DND-41 (cell line): ENCODE measurements around the gene MRS2.
A peak's percentile ranks its signal among the peaks of the same experiment; 100 is the strongest.

Source experiments
- ATAC-seq: fragments of 200-7000 bp; cut with Tn5 transposase; 3 replicates; pipeline ENCODE4 v1.9.1; 2021; ENCODE audit warnings: low read depth; ENCODE audit not compliant: insufficient read depth
- DNase-seq: peaks from one replicate; pipeline ENCODE4 v3.0.0-alpha.2; 2020
- H2AFZ ChIP-seq: 2 replicates; pipeline ENCODE4 v1.6.0; 2012; ENCODE audit warnings: low read depth, low read length
- H3K27ac ChIP-seq: 2 replicates; pipeline ENCODE4 v1.5.1; 2012; ENCODE audit warnings: low read length, inconsistent platforms
- H3K27me3 ChIP-seq: fragments of 200-600 bp; sonication (generic); 2 replicates; pipeline ENCODE4 v1.6.0; 2012; ENCODE audit warnings: low read length, mild to moderate bottlenecking, inconsistent platforms; ENCODE audit not compliant: insufficient read depth, poor library complexity
- H3K36me3 ChIP-seq: 2 replicates; pipeline ENCODE4 v1.5.1; 2012; ENCODE audit warnings: low read length, inconsistent platforms; ENCODE audit not compliant: insufficient read depth
- H3K4me1 ChIP-seq: 2 replicates; pipeline ENCODE4 v1.5.1; 2012; ENCODE audit warnings: mild to moderate bottlenecking, low read length; ENCODE audit not compliant: insufficient read depth
- H3K4me2 ChIP-seq: 2 replicates; pipeline ENCODE4 v1.6.0; 2012; ENCODE audit warnings: mild to moderate bottlenecking, moderate library complexity, low read length, inconsistent platforms; ENCODE audit not compliant: insufficient read depth
- H3K4me3 ChIP-seq, 2 experiments: fragments of 200-600 bp in 1 of 2; shearing (Covaris generic) in 1 of 2; 2 replicates each; pipeline ENCODE4 v1.5.1; 2012 to 2016; ENCODE audit warnings: inconsistent platforms in 2 of 2, low read length in 2 of 2, mild to moderate bottlenecking in 2 of 2, low read depth in 1 of 2, moderate library complexity in 1 of 2
- H3K79me2 ChIP-seq: 2 replicates; pipeline ENCODE4 v1.6.0; 2012; ENCODE audit warnings: low read length, inconsistent platforms; ENCODE audit not compliant: insufficient read depth
- H3K9ac ChIP-seq: 2 replicates; pipeline ENCODE4 v1.6.0; 2012; ENCODE audit warnings: low read depth, mild to moderate bottlenecking, inconsistent platforms, low read length, moderate library complexity
- H3K9me3 ChIP-seq: 2 replicates; pipeline ENCODE4 v1.5.1; 2012; ENCODE audit warnings: low read length, moderate library complexity, mild to moderate bottlenecking, inconsistent platforms; ENCODE audit not compliant: insufficient read depth, severe bottlenecking
- H4K20me1 ChIP-seq: 2 replicates; pipeline ENCODE4 v1.6.0; 2012; ENCODE audit warnings: low read length; ENCODE audit not compliant: insufficient read depth
- CTCF ChIP-seq: IDR thresholded peaks from 2 replicates; pipeline ENCODE4 v1.5.1; 2012; ENCODE audit warnings: borderline replicate concordance, low read length, moderate library complexity, mild to moderate bottlenecking; ENCODE audit not compliant: poor library complexity, severe bottlenecking; ENCODE audit errors: extremely low read depth
- EZH2 ChIP-seq: IDR thresholded peaks from 3 replicates; pipeline ENCODE4 v1.6.1; 2012; ENCODE audit warnings: borderline replicate concordance, low read depth, mild to moderate bottlenecking, moderate library complexity, low read length, inconsistent platforms; ENCODE audit not compliant: severe bottlenecking

Gene MRS2

GRCh38 chr6:24439858-24440539, 37.3 kb downstream of the MRS2 start:
- Histone ChIP-seq H3K4me2 (no peak overlapping the region), H3K4me1 (peaks cover 6% of the 10 kb centered on the region; the same call in 1 of the 2 replicates), H3K36me3 (no peaks in the 10 kb centered on the region), H3K27me3 (no peaks in the 10 kb centered on the region), H3K27ac (no peak overlapping the region), H3K9me3 (no peaks in the 10 kb centered on the region), H2AFZ (no peak overlapping the region), H3K79me2 (no peaks in the 10 kb centered on the region), H3K4me3 (no peak overlapping the region), H3K9ac (no peak overlapping the region), H4K20me1 (no peaks in the 10 kb centered on the region)
- no peak for TF ChIP-seq EZH2
- TF ChIP-seq CTCF = no peak
- peak; percentile 64 for ATAC-seq
- DNase-seq = no peak

- ATAC-seq = no peak
- peaks cover 6% of the 10 kb centered on the region; the same call in 1 of the 2 replicates for H3K4me1 ChIP-seq
- H3K79me2 ChIP-seq = no peaks in the 10 kb centered on the region
- TF ChIP-seq CTCF (no peak), EZH2 (no peak)
- no peak overlapping the region for H3K27ac ChIP-seq
- no peaks in the 10 kb centered on the region for H3K9me3 ChIP-seq
- no peaks in the 10 kb centered on the region for H3K36me3 ChIP-seq
- no peak overlapping the region for H3K4me3 ChIP-seq
- H3K27me3 ChIP-seq = no peaks in the 10 kb centered on the region
- no peak for DNase-seq
- H2AFZ ChIP-seq = no peak overlapping the region
- H4K20me1 ChIP-seq = no peaks in the 10 kb centered on the region
- H3K9ac ChIP-seq = no peak overlapping the region
- H3K4me2 ChIP-seq = no peak overlapping the region
Measured at GRCh38 chr6:24440897-24441598, 38.3 kb downstream of the MRS2 start.

- H3K27ac ChIP-seq = no peak overlapping the region
- no peak overlapping the region for H3K9ac ChIP-seq
- peaks cover 6% of the 10 kb centered on the region; the same call in 1 of the 2 replicates for H3K4me1 ChIP-seq
- DNase-seq (no peak), ATAC-seq (no peak)
- TF ChIP-seq EZH2 (no peak), CTCF (no peak)
- H3K27me3 ChIP-seq = no peaks in the 10 kb centered on the region
- no peak overlapping the region for H3K4me2 ChIP-seq
- no peaks in the 10 kb centered on the region for H3K36me3 ChIP-seq
- no peaks in the 10 kb centered on the region for H4K20me1 ChIP-seq
- no peaks in the 10 kb centered on the region for H3K79me2 ChIP-seq
- no peak overlapping the region for H3K4me3 ChIP-seq
- no peaks in the 10 kb centered on the region for H3K9me3 ChIP-seq
- H2AFZ ChIP-seq = no peak overlapping the region
Measured at GRCh38 chr6:24441599-24441904, 38.8 kb downstream of the MRS2 start.
